ENCODE results near the gene CREB5. TPM values are rescaled to one million over a fixed set of nuclear protein-coding genes. Genes with fewer than 3 reads are reported as not detected.

Gene CREB5
- total RNA-seq, 3 donors from 2014 or later: 17.3 to 19.7 (median 18.0) TPM

GRCh38 chr7:28613262-28613661, 200.9 kb downstream of the CREB5 start:
- no peaks in the 10 kb centered on the region for H3K36me3 ChIP-seq
- no peak for DNase-seq (ENCODE audit: low spot score in 2 of 2)
- no peaks in the 10 kb centered on the region for H3K9me3 ChIP-seq
- no peaks in the 10 kb centered on the region for H3K27me3 ChIP-seq
- H3K4me3 ChIP-seq: no peak overlapping the region
- no peak for TF ChIP-seq POLR2A (IDR thresholded peaks at IDR 0.05)
- no peak for TF ChIP-seq CTCF (IDR thresholded peaks at IDR 0.05)
- TF ChIP-seq POLR2AphosphoS5 (IDR thresholded peaks at IDR 0.05): no peak
- no peak overlapping the region for H3K27ac ChIP-seq
- H3K4me1 ChIP-seq: no peaks in the 10 kb centered on the region
- intact Hi-C loops (cut with DNase I; ENCODE audit: low total_unique reads): no loop called here

GRCh38 chr7:28615091-28615490, 202.8 kb downstream of the CREB5 start:
- Histone ChIP-seq H3K36me3 (no peaks in the 10 kb centered on the region), H3K9me3 (no peaks in the 10 kb centered on the region), H3K27ac (no peak overlapping the region), H3K4me3 (no peak overlapping the region), H3K27me3 (no peaks in the 10 kb centered on the region), H3K4me1 (no peaks in the 10 kb centered on the region)
- TF ChIP-seq CTCF (IDR thresholded peaks at IDR 0.05) (no peak), POLR2A (IDR thresholded peaks at IDR 0.05) (no peak), POLR2AphosphoS5 (IDR thresholded peaks at IDR 0.05) (no peak)
- DNase-seq (ENCODE audit: low spot score in 2 of 2): no peak
- intact Hi-C loops (cut with DNase I; ENCODE audit: low total_unique reads): no loop called here

- TF ChIP-seq POLR2AphosphoS5 (IDR thresholded peaks at IDR 0.05): no peak
- TF ChIP-seq CTCF (IDR thresholded peaks at IDR 0.05): no peak
- TF ChIP-seq POLR2A (IDR thresholded peaks at IDR 0.05): no peak
- H3K4me1 ChIP-seq: no peaks in the 10 kb centered on the region
- intact Hi-C loops (cut with DNase I; ENCODE audit: low total_unique reads): no loop called here
- H3K4me3 ChIP-seq: no peak overlapping the region
- no peak overlapping the region for H3K27ac ChIP-seq
- no peaks in the 10 kb centered on the region for H3K9me3 ChIP-seq
- no peak for DNase-seq (ENCODE audit: low spot score in 2 of 2)
- no peaks in the 10 kb centered on the region for H3K36me3 ChIP-seq
- no peaks in the 10 kb centered on the region for H3K27me3 ChIP-seq
Measured at GRCh38 chr7:28617308-28617880, 205.1 kb downstream of the CREB5 start.

- TF ChIP-seq POLR2A (IDR thresholded peaks at IDR 0.05) (no peak), POLR2AphosphoS5 (IDR thresholded peaks at IDR 0.05) (no peak), CTCF (IDR thresholded peaks at IDR 0.05) (no peak)
- no peak overlapping the region for H3K27ac ChIP-seq
- intact Hi-C loops (cut with DNase I; ENCODE audit: low total_unique reads): no loop called here
- no peak for DNase-seq (ENCODE audit: low spot score in 2 of 2)
- H3K9me3 ChIP-seq: no peaks in the 10 kb centered on the region
- H3K4me1 ChIP-seq: no peaks in the 10 kb centered on the region
- no peaks in the 10 kb centered on the region for H3K27me3 ChIP-seq
- H3K4me3 ChIP-seq: no peak overlapping the region
- no peaks in the 10 kb centered on the region for H3K36me3 ChIP-seq
Measured at GRCh38 chr7:28618383-28618782, 206.1 kb downstream of the CREB5 start.

- H3K4me3 ChIP-seq: no peak overlapping the region
- no peaks in the 10 kb centered on the region for H3K9me3 ChIP-seq
- no peak for TF ChIP-seq POLR2AphosphoS5 (IDR thresholded peaks at IDR 0.05)
- no peak for TF ChIP-seq POLR2A (IDR thresholded peaks at IDR 0.05)
- TF ChIP-seq CTCF (IDR thresholded peaks at IDR 0.05): no peak
- H3K27me3 ChIP-seq: no peaks in the 10 kb centered on the region
- no peak overlapping the region for H3K27ac ChIP-seq
- intact Hi-C loops (cut with DNase I; ENCODE audit: low total_unique reads): no loop called here
- H3K4me1 ChIP-seq: no peaks in the 10 kb centered on the region
- DNase-seq (ENCODE audit: low spot score in 2 of 2): no peak
- H3K36me3 ChIP-seq: no peaks in the 10 kb centered on the region
Measured at GRCh38 chr7:28619256-28619655, 206.9 kb downstream of the CREB5 start.

Data from breast epithelium (tissue), 4 donors.